HUES6 (cell line): ENCODE results near the gene MRPL11.
A peak's percentile ranks its signal among the peaks of the same experiment; 100 is the strongest.

Experiments used
- H3K27ac ChIP-seq: 2 replicates; pipeline ENCODE4 v1.7.0; 2013; ENCODE audit warnings: low read depth, mild to moderate bottlenecking, low read length, inconsistent platforms
- H3K27me3 ChIP-seq: 2 replicates; pipeline ENCODE4 v1.6.1; 2013; ENCODE audit warnings: low read length; ENCODE audit not compliant: control insufficient read depth, insufficient read depth
- H3K36me3 ChIP-seq: 2 replicates; pipeline ENCODE4 v1.6.1; 2013; ENCODE audit warnings: low read length; ENCODE audit not compliant: control insufficient read depth, insufficient read depth
- H3K4me1 ChIP-seq: 2 replicates; pipeline ENCODE4 v1.6.1; 2013; ENCODE audit warnings: low read length; ENCODE audit not compliant: control insufficient read depth, insufficient read depth
- H3K4me3 ChIP-seq: 2 replicates; pipeline ENCODE4 v1.5.1; 2013; ENCODE audit warnings: low read depth, low read length
- H3K9ac ChIP-seq: one replicate; pipeline ENCODE4 v1.6.1; 2013; ENCODE audit warnings: mild to moderate bottlenecking, low read length
- H3K9me3 ChIP-seq: 2 replicates; pipeline ENCODE4 v1.6.1; 2013; ENCODE audit warnings: low read depth, low read length; ENCODE audit not compliant: control insufficient read depth, insufficient read depth

MRPL11 gene

GRCh38 chr11:66386171-66387069 lies 52.2 kb downstream of the MRPL11 start:
- no peaks in the 10 kb centered on the region for H3K36me3 ChIP-seq
- H3K9ac ChIP-seq: no peak overlapping the region
- no peaks in the 10 kb centered on the region for H3K9me3 ChIP-seq
- H3K4me3 ChIP-seq: peak overlapping the region; percentile 37
- peaks cover 3% of the 10 kb centered on the region; the same call in 1 of the 2 replicates for H3K4me1 ChIP-seq
- H3K27me3 ChIP-seq: no peaks in the 10 kb centered on the region
- no peak overlapping the region for H3K27ac ChIP-seq
